A673 (cell line): ENCODE results near the gene PRKG1. TPM values are rescaled to one million over a fixed set of nuclear protein-coding genes. Genes with fewer than 3 reads are reported as not detected.

Source experiments
- BruUV-seq: library from RNA; stranded (reverse); fragments of 400-500 nt; replicated peaks from 2 replicates; lab custom pipeline; 2021; lab: Mats Ljungman, UMichigan
- CTCF ChIA-PET: fragments of 300-600 bp; sonication (Branson Sonifier 250); formaldehyde crosslinking; loops from one replicate; lab custom pipeline; 2022; ENCODE audit warnings: antibody characterized with exemption; lab: Charles Lee
- POLR2A ChIA-PET: fragments of 300-600 bp; sonication (Branson Sonifier 250); formaldehyde crosslinking; loops from one replicate; lab custom pipeline; 2022; ENCODE audit warnings: antibody characterized with exemption; ENCODE audit not compliant: low non-redundant PET; lab: Charles Lee
- DNase-seq: peaks from one replicate; pipeline ENCODE4 v3.0.0-alpha.2; 2015; ENCODE audit warnings: low spot score
- H3K27ac ChIP-seq: fragments of 200-600 bp; sonication (generic); 2 replicates; pipeline ENCODE4 v1.5.1; 2016; ENCODE audit warnings: mixed run types, low read depth, mild to moderate bottlenecking, mixed read lengths, antibody characterized with exemption, low read length; ENCODE audit not compliant: poor library complexity, severe bottlenecking
- H3K27me3 ChIP-seq: fragments of 200-600 bp; sonication (generic); replicated peaks from 2 replicates; pipeline ENCODE4 v1.6.1; 2017; ENCODE audit warnings: mixed run types, low read depth, mild to moderate bottlenecking, mixed read lengths, antibody characterized with exemption, low read length; ENCODE audit not compliant: insufficient read depth, poor library complexity
- H3K36me3 ChIP-seq: fragments of 200-600 bp; sonication (generic); 2 replicates; pipeline ENCODE4 v1.6.1; 2016; ENCODE audit warnings: mixed run types, mild to moderate bottlenecking, mixed read lengths, antibody characterized with exemption, low read length; ENCODE audit not compliant: insufficient read depth, poor library complexity, severe bottlenecking
- H3K4me1 ChIP-seq: fragments of 200-600 bp; sonication (generic); 2 replicates; pipeline ENCODE4 v1.6.1; 2017; ENCODE audit warnings: mixed run types, mild to moderate bottlenecking, mixed read lengths, antibody characterized with exemption, low read length; ENCODE audit not compliant: insufficient read depth, poor library complexity, severe bottlenecking
- H3K4me3 ChIP-seq: fragments of 200-600 bp; sonication (generic); 2 replicates; pipeline ENCODE4 v1.5.1; 2016; ENCODE audit warnings: low read depth, mixed run types, mild to moderate bottlenecking, mixed read lengths, low read length; ENCODE audit not compliant: poor library complexity, severe bottlenecking
- H3K9me3 ChIP-seq: fragments of 200-600 bp; sonication (generic); 2 replicates; pipeline ENCODE4 v1.6.1; 2016; ENCODE audit warnings: mixed run types, low read depth, mild to moderate bottlenecking, mixed read lengths, antibody characterized with exemption, low read length; ENCODE audit not compliant: poor library complexity, severe bottlenecking
- EZH2 ChIP-seq: fragments of 200-600 bp; sonication (generic); IDR thresholded peaks from 2 replicates; pipeline ENCODE4 v1.6.1; 2017; ENCODE audit warnings: borderline replicate concordance, low read depth, mild to moderate bottlenecking, mixed read lengths, antibody characterized with exemption, low read length; ENCODE audit not compliant: poor library complexity, severe bottlenecking
- intact Hi-C: fragments of 100-400 bp; cut with micrococcal nuclease; formaldehyde crosslinking; loops from one replicate; pipeline ENCODE4 v1.10.0; 2022; ENCODE audit not compliant: unreplicated experiment
- total RNA-seq: library from RNA; stranded (reverse); gene quantifications from 2 replicates; pipeline ENCODE4 v1.2.3, GENCODE V29; 2021
- TF ChIP-seq, protein P1 (sequence below): fragments of 300-800, 200-600 bp; sonication (generic); conservative IDR thresholded peaks from 2 replicates; pipeline ENCODE4 v1.5.1; 2017; ENCODE audit warnings: low read depth, mild to moderate bottlenecking, antibody characterized with exemption, low read length, moderate library complexity, mixed read lengths

PRKG1 gene
- total RNA-seq, 1 experiment from 2014 or later = 0.58 TPM

DNA sequence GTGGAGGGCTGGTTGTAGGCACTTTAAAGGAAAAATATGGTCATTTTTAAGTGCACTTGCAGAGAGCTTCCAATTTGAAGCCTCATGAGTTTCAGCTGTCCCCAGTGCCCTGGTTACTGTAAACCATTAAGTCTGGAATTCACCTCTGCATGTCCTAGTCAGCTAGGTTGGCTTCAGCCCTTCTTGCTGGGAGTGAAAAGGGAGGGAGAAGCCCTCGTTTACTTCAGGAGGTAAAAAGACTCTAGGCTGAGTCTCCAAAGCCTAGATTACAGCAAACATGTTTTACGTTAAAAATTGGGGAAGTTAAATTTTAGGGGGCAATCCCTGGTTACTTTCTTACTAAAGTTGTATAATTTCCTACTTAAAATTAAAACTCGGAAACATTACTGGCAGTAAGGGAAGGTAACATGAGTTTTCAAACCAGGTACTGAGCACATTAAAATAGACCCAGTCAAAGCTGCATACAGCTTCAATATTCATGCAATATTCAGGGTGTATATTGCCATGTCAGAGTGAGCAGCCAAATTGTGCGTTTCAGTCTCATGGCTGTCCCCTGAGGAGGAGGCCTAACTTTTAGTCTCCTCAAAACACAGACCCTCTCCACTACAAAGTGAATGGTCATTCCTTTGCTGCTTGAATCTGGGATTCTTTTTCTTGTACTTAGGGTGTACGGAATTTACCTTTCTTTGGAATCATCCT lies 156.7 kb downstream of the PRKG1 start:
- BruUV-seq = no TSS peak
- TF ChIP-seq, protein P1, sequence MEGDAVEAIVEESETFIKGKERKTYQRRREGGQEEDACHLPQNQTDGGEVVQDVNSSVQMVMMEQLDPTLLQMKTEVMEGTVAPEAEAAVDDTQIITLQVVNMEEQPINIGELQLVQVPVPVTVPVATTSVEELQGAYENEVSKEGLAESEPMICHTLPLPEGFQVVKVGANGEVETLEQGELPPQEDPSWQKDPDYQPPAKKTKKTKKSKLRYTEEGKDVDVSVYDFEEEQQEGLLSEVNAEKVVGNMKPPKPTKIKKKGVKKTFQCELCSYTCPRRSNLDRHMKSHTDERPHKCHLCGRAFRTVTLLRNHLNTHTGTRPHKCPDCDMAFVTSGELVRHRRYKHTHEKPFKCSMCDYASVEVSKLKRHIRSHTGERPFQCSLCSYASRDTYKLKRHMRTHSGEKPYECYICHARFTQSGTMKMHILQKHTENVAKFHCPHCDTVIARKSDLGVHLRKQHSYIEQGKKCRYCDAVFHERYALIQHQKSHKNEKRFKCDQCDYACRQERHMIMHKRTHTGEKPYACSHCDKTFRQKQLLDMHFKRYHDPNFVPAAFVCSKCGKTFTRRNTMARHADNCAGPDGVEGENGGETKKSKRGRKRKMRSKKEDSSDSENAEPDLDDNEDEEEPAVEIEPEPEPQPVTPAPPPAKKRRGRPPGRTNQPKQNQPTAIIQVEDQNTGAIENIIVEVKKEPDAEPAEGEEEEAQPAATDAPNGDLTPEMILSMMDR = no peak
- TF ChIP-seq EZH2 = no peak
- H3K4me3 ChIP-seq = no peak overlapping the region
- no peaks in the 10 kb centered on the region for H3K9me3 ChIP-seq
- POLR2A ChIA-PET = no interaction called here
- H3K36me3 ChIP-seq = no peaks in the 10 kb centered on the region
- CTCF ChIA-PET = no interaction called here
- DNase-seq = no peak
- intact Hi-C loops = no loop called here
- H3K27me3 ChIP-seq = no peaks in the 10 kb centered on the region
- no peaks in the 10 kb centered on the region for H3K4me1 ChIP-seq
- no peak overlapping the region for H3K27ac ChIP-seq

DNA sequence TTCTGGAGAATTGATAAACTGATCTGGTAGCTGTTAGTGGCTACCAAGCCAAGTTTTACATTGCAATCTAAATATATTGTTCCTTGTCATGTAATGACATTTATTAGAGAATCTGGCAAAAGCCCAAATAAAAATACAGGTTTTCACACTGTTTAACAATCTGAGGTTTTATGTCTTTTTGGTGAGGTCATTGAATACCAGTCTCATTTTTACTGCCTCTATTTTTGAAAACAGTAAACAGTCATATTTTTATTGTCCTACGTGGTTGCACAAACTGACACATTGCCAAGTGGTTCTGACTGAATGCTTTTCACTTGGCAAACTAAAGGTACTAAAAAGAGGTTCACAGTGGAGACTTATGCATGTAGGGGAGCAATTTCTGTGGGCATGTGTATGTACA lies 157.5 kb downstream of the PRKG1 start:
- Histone ChIP-seq H3K4me1 (no peaks in the 10 kb centered on the region), H3K36me3 (no peaks in the 10 kb centered on the region), H3K9me3 (no peaks in the 10 kb centered on the region), H3K27me3 (no peaks in the 10 kb centered on the region), H3K27ac (no peak overlapping the region), H3K4me3 (no peak overlapping the region)
- CTCF ChIA-PET = no interaction called here
- no peak for TF ChIP-seq EZH2
- TF ChIP-seq, protein P1 = no peak
- DNase-seq = no peak
- BruUV-seq = no TSS peak
- POLR2A ChIA-PET = no interaction called here
- intact Hi-C loops = no loop called here

DNA sequence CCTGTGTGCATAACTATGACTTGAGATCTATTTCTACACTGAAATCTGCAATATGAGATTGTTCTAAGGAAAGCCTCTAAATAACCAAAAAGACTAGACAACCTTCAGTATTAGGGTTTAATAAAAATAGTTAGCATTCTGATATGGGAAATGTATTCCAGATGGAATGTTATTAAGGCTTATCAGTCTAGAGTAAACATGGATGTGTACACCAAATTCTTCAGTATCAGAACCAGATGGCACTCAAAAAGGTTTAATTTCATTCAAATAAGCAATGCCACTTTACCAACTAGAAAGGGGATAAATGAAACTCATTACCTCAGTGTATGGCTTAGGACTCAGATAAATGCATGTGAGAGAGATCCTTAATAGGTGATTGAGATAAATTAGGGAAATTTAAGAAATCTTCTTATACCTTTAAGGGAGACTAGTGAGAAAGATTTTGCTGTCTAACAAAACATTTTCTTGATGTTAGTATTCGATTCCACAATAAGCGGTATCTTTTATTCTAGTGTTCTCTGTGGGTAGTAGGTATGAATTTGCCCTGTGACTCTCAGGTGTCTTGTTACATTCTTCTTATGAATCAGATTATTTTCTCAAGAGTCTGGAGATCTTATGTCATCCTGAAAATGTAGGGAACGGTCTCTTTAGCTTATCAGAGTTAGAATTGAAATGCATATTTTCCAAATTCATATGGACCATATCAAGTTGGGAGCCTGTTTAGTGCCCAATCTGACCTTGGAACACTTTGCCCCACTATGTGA lies 159.2 kb downstream of the PRKG1 start:
- H3K4me1 ChIP-seq = no peaks in the 10 kb centered on the region
- no peak overlapping the region for H3K27ac ChIP-seq
- no peak for TF ChIP-seq EZH2
- TF ChIP-seq, protein P1 = no peak
- no peaks in the 10 kb centered on the region for H3K27me3 ChIP-seq
- no peak overlapping the region for H3K4me3 ChIP-seq
- CTCF ChIA-PET = no interaction called here
- H3K9me3 ChIP-seq = no peaks in the 10 kb centered on the region
- BruUV-seq = no TSS peak
- DNase-seq = no peak
- POLR2A ChIA-PET = no interaction called here
- H3K36me3 ChIP-seq = no peaks in the 10 kb centered on the region
- intact Hi-C loops = no loop called here
